H1 (cell line): ENCODE results near the gene PYCARD. TPM values are rescaled to one million over a fixed set of nuclear protein-coding genes. Genes with fewer than 3 reads are reported as not detected.

Experiments
- CTCF ChIA-PET: fragments of 300-600 bp; sonication (Branson Sonifier 250); formaldehyde crosslinking; loops from one replicate; lab custom pipeline; 2021; ENCODE audit not compliant: partially characterized antibody; lab: Charles Lee
- POLR2A ChIA-PET: fragments of 300-600 bp; sonication (Branson Sonifier 250); formaldehyde crosslinking; loops from one replicate; lab custom pipeline; 2021; ENCODE audit warnings: inconsistent platforms; ENCODE audit not compliant: partially characterized antibody; lab: Charles Lee
- DNase-seq, 2 experiments: peaks; one replicate each; pipeline versions ENCODE4 v3.0.0 to v3.0.0-alpha.2; 2010 to 2022; ENCODE audit warnings: low spot score in 2 of 2, low read depth in 1 of 2, mixed read lengths in 1 of 2
- FAIRE-seq: peaks from 2 replicates; lab custom pipeline; 2011; peaks lifted over from hg19 to GRCh38; lab: Jason Lieb, UNC
- H2AFZ ChIP-seq: 2 replicates; pipeline ENCODE4 v1.8.1; 2012; ENCODE audit warnings: low read length, inconsistent platforms
- H2AK5ac ChIP-seq: 2 replicates; pipeline ENCODE4 v1.6.1; 2013; ENCODE audit warnings: low read depth, low read length
- H2BK120ac ChIP-seq: replicated peaks from 2 replicates; pipeline ENCODE3; 2013; ENCODE audit warnings: low read depth, low read length, inconsistent platforms
- H2BK12ac ChIP-seq: 2 replicates; pipeline ENCODE4 v1.6.1; 2013; ENCODE audit warnings: low read depth, low read length
- H2BK15ac ChIP-seq: 2 replicates; pipeline ENCODE4 v1.6.1; 2013; ENCODE audit warnings: low read length
- H2BK20ac ChIP-seq: 2 replicates; pipeline ENCODE4 v1.6.1; 2013; ENCODE audit warnings: low read length
- H2BK5ac ChIP-seq: 2 replicates; pipeline ENCODE4 v1.6.1; 2013; ENCODE audit warnings: low read depth, low read length
- H3K14ac ChIP-seq: 2 replicates; pipeline ENCODE4 v1.6.1; 2013; ENCODE audit warnings: inconsistent platforms; ENCODE audit not compliant: insufficient read length
- H3K18ac ChIP-seq: 2 replicates; pipeline ENCODE4 v1.6.1; 2013; ENCODE audit warnings: low read length; ENCODE audit errors: extremely low read depth
- H3K23ac ChIP-seq: 2 replicates; pipeline ENCODE4 v1.6.1; 2013; ENCODE audit warnings: inconsistent platforms; ENCODE audit not compliant: insufficient read length
- H3K23me2 ChIP-seq: 2 replicates; pipeline ENCODE4 v1.6.1; 2013; ENCODE audit warnings: low read depth, low read length
- H3K27ac ChIP-seq: 2 replicates; pipeline ENCODE4 v1.6.1; 2011; ENCODE audit warnings: low read depth, low read length, inconsistent platforms
- H3K27me3 ChIP-seq, 4 experiments: replicated peaks in 1 of 4; 1 replicate in 1 of 4; 2 replicates in 3 of 4; pipeline versions ENCODE4 v1.6.1 to v1.8.1; 2011 to 2013; ENCODE audit warnings: low read length in 3 of 4, mild to moderate bottlenecking in 3 of 4, inconsistent platforms in 2 of 4, mixed read lengths in 2 of 4, moderate library complexity in 1 of 4; ENCODE audit not compliant: control insufficient read depth in 3 of 4, insufficient read depth in 3 of 4; ENCODE audit errors: extremely low read depth in 1 of 4
- H3K36me3 ChIP-seq, 4 experiments: 2 replicates each; pipeline versions ENCODE4 v1.6.1 to v1.8.1; 2011 to 2013; ENCODE audit warnings: mild to moderate bottlenecking in 4 of 4, low read length in 3 of 4, moderate library complexity in 2 of 4, control low read depth in 1 of 4, inconsistent platforms in 1 of 4; ENCODE audit not compliant: insufficient read depth in 4 of 4, control insufficient read depth in 2 of 4
- H3K4ac ChIP-seq: replicated peaks from 2 replicates; pipeline ENCODE3; 2013; ENCODE audit warnings: low read length, low read depth, mixed read lengths, inconsistent platforms; ENCODE audit not compliant: insufficient read length
- H3K4me1 ChIP-seq, 4 experiments: replicated peaks in 1 of 4; 1 replicate in 1 of 4; 2 replicates in 3 of 4; pipeline versions ENCODE4 v1.6.1 to v1.8.1; 2011 to 2013; ENCODE audit warnings: low read length in 3 of 4, inconsistent platforms in 2 of 4, mixed read lengths in 1 of 4; ENCODE audit not compliant: insufficient read depth in 4 of 4, control insufficient read depth in 3 of 4
- H3K4me2 ChIP-seq, 2 experiments: 2 replicates each; pipeline versions ENCODE4 v1.6.1 to v1.8.1; 2011 to 2013; ENCODE audit warnings: low read depth in 2 of 2, low read length in 2 of 2, control low read depth in 1 of 2, inconsistent platforms in 1 of 2, mild to moderate bottlenecking in 1 of 2; ENCODE audit not compliant: insufficient read depth in 1 of 2
- H3K4me3 ChIP-seq, 4 experiments: fragments of 200-600, 300-600 bp in 1 of 4; sonication (generic), shearing (Covaris generic), sonication (Bioruptor Twin) in 1 of 4; 2 replicates each; pipeline versions ENCODE4 v1.5.1 to v1.8.1; 2011 to 2016; ENCODE audit warnings: low read length in 4 of 4, low read depth in 3 of 4, control low read depth in 2 of 4, inconsistent platforms in 2 of 4, mild to moderate bottlenecking in 2 of 4, mixed read lengths in 1 of 4, moderate library complexity in 1 of 4; ENCODE audit not compliant: insufficient read depth in 2 of 4; ENCODE audit errors: extremely low read depth in 1 of 4
- H3K56ac ChIP-seq: replicated peaks from 2 replicates; pipeline ENCODE3; 2013; ENCODE audit warnings: low read depth, mild to moderate bottlenecking, mixed read lengths, low read length, inconsistent platforms; ENCODE audit not compliant: insufficient read length
- H3K79me1 ChIP-seq: 2 replicates; pipeline ENCODE4 v1.6.1; 2013; ENCODE audit warnings: low read depth, low read length, control low read depth
- H3K79me2 ChIP-seq, 2 experiments: 2 replicates each; pipeline versions ENCODE4 v1.6.1 to v1.8.1; 2012 to 2013; ENCODE audit warnings: low read length in 2 of 2, mild to moderate bottlenecking in 2 of 2, inconsistent platforms in 1 of 2; ENCODE audit not compliant: insufficient read depth in 2 of 2, control insufficient read depth in 1 of 2
- H3K9ac ChIP-seq, 4 experiments: replicated peaks in 1 of 4; 1 replicate in 1 of 4; 2 replicates in 3 of 4; pipeline versions ENCODE4 v1.6.1 to v1.8.1; 2011 to 2013; ENCODE audit warnings: low read depth in 3 of 4, low read length in 3 of 4, control low read depth in 2 of 4, mild to moderate bottlenecking in 2 of 4, moderate library complexity in 2 of 4, inconsistent platforms in 1 of 4; ENCODE audit errors: extremely low read depth in 1 of 4
- H3K9me3 ChIP-seq, 2 experiments: 2 replicates each; pipeline versions ENCODE4 v1.6.1 to v1.8.1; 2012 to 2013; ENCODE audit warnings: mild to moderate bottlenecking in 2 of 2, moderate library complexity in 2 of 2, control low read depth in 1 of 2, inconsistent platforms in 1 of 2, low read depth in 1 of 2, low read length in 1 of 2, mixed read lengths in 1 of 2; ENCODE audit not compliant: insufficient read depth in 2 of 2
- H4K20me1 ChIP-seq, 2 experiments: replicated peaks in 1 of 2; 2 replicates each; pipeline versions ENCODE3 to v1.8.1; 2011 to 2013; ENCODE audit warnings: inconsistent platforms in 2 of 2, low read length in 2 of 2, mild to moderate bottlenecking in 1 of 2; ENCODE audit not compliant: insufficient read depth in 2 of 2, control insufficient read depth in 1 of 2
- H4K5ac ChIP-seq: 2 replicates; pipeline ENCODE4 v1.6.1; 2013; ENCODE audit warnings: low read length, low read depth, mixed read lengths, inconsistent platforms; ENCODE audit not compliant: insufficient read length
- H4K8ac ChIP-seq: 2 replicates; pipeline ENCODE4 v1.8.0; 2013; ENCODE audit warnings: mild to moderate bottlenecking, moderate library complexity, low read length, inconsistent platforms; ENCODE audit not compliant: insufficient read depth; ENCODE audit errors: extremely low read depth
- H4K91ac ChIP-seq: replicated peaks from 2 replicates; pipeline ENCODE3; 2013; ENCODE audit warnings: low read length, mixed read lengths, inconsistent platforms; ENCODE audit not compliant: insufficient read length
- BRCA1 ChIP-seq: IDR thresholded peaks from 2 replicates; pipeline ENCODE4 v1.6.1; 2012; ENCODE audit warnings: low read depth, low read length, improper control_type of control experiment
- CBX5 ChIP-seq: fragments of 300-800, 300-1000 bp; sonication (generic); IDR thresholded peaks from 2 replicates; pipeline ENCODE4 v1.7.1; 2016; ENCODE audit warnings: antibody characterized with exemption, low read length, low read depth
- CREB1 ChIP-seq: IDR thresholded peaks from 2 replicates; pipeline ENCODE4 v1.6.1; 2012; ENCODE audit warnings: inconsistent platforms
- HDAC2 ChIP-seq, 2 experiments: fragments of 300-600 bp in 1 of 2; sonication (generic) in 1 of 2; IDR thresholded peaks; 2 replicates each; pipeline ENCODE4 v1.6.1; 2011 to 2012; ENCODE audit warnings: low read depth in 2 of 2, low read length in 2 of 2, mild to moderate bottlenecking in 2 of 2, moderate library complexity in 2 of 2, borderline replicate concordance in 1 of 2, inconsistent platforms in 1 of 2
- JUN ChIP-seq: IDR thresholded peaks from 2 replicates; pipeline ENCODE4 v1.6.1; 2011; ENCODE audit warnings: low read depth, mild to moderate bottlenecking, improper control_type of control experiment, low read length
- KDM4A ChIP-seq: IDR thresholded peaks from one replicate; pipeline ENCODE4 v1.7.1; 2012; ENCODE audit warnings: low read depth, mild to moderate bottlenecking, moderate library complexity, low read length, inconsistent platforms; ENCODE audit not compliant: severe bottlenecking
- MAX ChIP-seq: IDR thresholded peaks from 2 replicates; pipeline ENCODE4 v1.6.1; 2012; ENCODE audit warnings: inconsistent platforms
- RBBP5 ChIP-seq: IDR thresholded peaks from 2 replicates; pipeline ENCODE4 v1.7.1; 2012; ENCODE audit warnings: low read depth, mild to moderate bottlenecking, inconsistent platforms, low read length, moderate library complexity, borderline replicate concordance
- RNF2 ChIP-seq: fragments of 200-900, 300-1000 bp; sonication (generic); IDR thresholded peaks from 2 replicates; pipeline ENCODE4 v1.7.1; 2016; ENCODE audit warnings: borderline replicate concordance, low read depth, mild to moderate bottlenecking, antibody characterized with exemption, low read length; ENCODE audit not compliant: poor library complexity, severe bottlenecking; ENCODE audit errors: missing control alignments
- TAF1 ChIP-seq: IDR thresholded peaks from 2 replicates; pipeline ENCODE4 v1.6.1; 2011; ENCODE audit warnings: mild to moderate bottlenecking, low read depth, low read length
- USF2 ChIP-seq: IDR thresholded peaks from 2 replicates; pipeline ENCODE4 v1.6.1; 2011; ENCODE audit warnings: low read length, improper control_type of control experiment
- WGBS, 2 experiments: shearing (Covaris generic) in 1 of 2; methylation state at CpG; one replicate each; pipeline versions ENCODE4 v1.1.6 to v1.1.7; 2013 to 2015; ENCODE audit warnings: low lambda C conversion rate in 2 of 2, mixed read lengths in 2 of 2, inconsistent platforms in 1 of 2, low coverage in 1 of 2, missing lambda C conversion rate in 1 of 2; ENCODE audit not compliant: insufficient replicate concordance in 2 of 2, insufficient coverage in 1 of 2, insufficient read length in 1 of 2; ENCODE audit errors: extremely low coverage in 1 of 2, missing lambda C conversion rate in 1 of 2; 5-methylcytosine and 5-hydroxymethylcytosine counted together
- polyA plus RNA-seq, 7 experiments: library from polyadenylated mRNA; depleted of rRNA in 3 of 7; stranded (reverse) in 5 of 7; unstranded in 2 of 7; fragments of >200 nt in 5 of 7; fragments of 200-250 nt in 2 of 7; gene quantifications; 1 replicate in 5 of 7; 2 replicates in 1 of 7; 4 replicates in 1 of 7; pipeline versions ENCODE4 v1.2.1 to v1.2.3, GENCODE V29; 2011 to 2013; ENCODE audit warnings: missing spikeins in 2 of 7, mixed read lengths in 2 of 7
- total RNA-seq: library from RNA; stranded (reverse); fragmentation: NEBNext Ultra II Directional; extraction: Animal tissue kit (Norgen Biotek cat#: 25700); gene quantifications from 2 replicates; pipeline ENCODE4 v1.2.1, GENCODE V29; 2021

PYCARD gene
- total and polyA plus RNA-seq, 2 of the 8 experiments (the other 6 are each of a cell fraction or from before 2014, with no cell fraction given): 29.9 to 77.9 TPM

GRCh38 chr16:31185339-31185738 lies 17.2 kb downstream of the PYCARD start:
- H2BK15ac ChIP-seq: no peak overlapping the region
- H3K36me3 ChIP-seq: peaks cover 66 to 87% (median 80%) of the 10 kb centered on the region in 4 experiments
- ChIA-PET POLR2A (interaction anchor here (1.0 to 6.9 kb wide), 12 partner anchors 8 to 199 kb away, joined by 3 to 407 read pairs (median 6); partner anchors contain the start of genes BCKDK, FUS, KAT8 and PRSS8), CTCF (interaction anchor here (0.6 to 0.7 kb wide), 2 partner anchors 25 to 46 kb away, joined by 3 read pairs; no protein-coding TSS in a partner anchor)
- no peak overlapping the region for H3K27ac ChIP-seq
- no peak overlapping the region for H3K4me3 ChIP-seq
- H2BK12ac ChIP-seq: no peak overlapping the region
- H2BK120ac ChIP-seq: no peak overlapping the region
- H3K9me3 ChIP-seq: no peaks in the 10 kb centered on the region
- H3K14ac ChIP-seq: no peak overlapping the region
- H3K4ac ChIP-seq: no peak overlapping the region
- H4K8ac ChIP-seq: no peak overlapping the region
- H3K9ac ChIP-seq: no peak overlapping the region
- no peak overlapping the region for H2AK5ac ChIP-seq
- no peak overlapping the region for H3K56ac ChIP-seq
- no peak overlapping the region for H3K23ac ChIP-seq
- no peak for FAIRE-seq
- H3K4me1 ChIP-seq: peaks cover 0 to 5% (median 1%) of the 10 kb centered on the region in 4 experiments; a peak in 5 of 7 replicates
- no peak overlapping the region for H2AFZ ChIP-seq
- WGBS, 2 experiments: 87% methylated on average over 5 of the region's 5 CpGs; no CpG with 5 or more reads in 1 of the 2 experiments
- no peak for DNase-seq
- peaks cover 9% of the 10 kb centered on the region; the same call in 1 of the 2 replicates for H3K23me2 ChIP-seq
- peaks cover 12% of the 10 kb centered on the region for H3K79me1 ChIP-seq
- H2BK20ac ChIP-seq: no peak overlapping the region
- H4K5ac ChIP-seq: no peak overlapping the region
- no peak overlapping the region for H2BK5ac ChIP-seq
- H4K20me1 ChIP-seq: peaks cover 46 to 65% of the 10 kb centered on the region in 2 experiments
- no peak overlapping the region for H3K18ac ChIP-seq
- no peak overlapping the region for H4K91ac ChIP-seq
- H3K27me3 ChIP-seq: no peaks in the 10 kb centered on the region
- peaks cover 40 to 99% of the 10 kb centered on the region in 2 experiments for H3K79me2 ChIP-seq
- H3K4me2 ChIP-seq: no peak overlapping the region
- TF ChIP-seq MAX (no peak), RBBP5 (no peak), BRCA1 (no peak), KDM4A (no peak), CBX5 (no peak), RNF2 (no peak), HDAC2 (IDR thresholded peaks at IDR 0.05; ENCODE audit: borderline replicate concordance in 1 of 2, low read depth in 2 of 2, low read length in 2 of 2) (no peak), JUN (no peak), TAF1 (no peak), CREB1 (no peak), USF2 (no peak)
